GM12873 (cell line): ENCODE results near the gene CSF2.

Experiments used
- CTCF ChIP-seq: IDR thresholded peaks from 2 replicates; pipeline ENCODE4 v1.5.1; 2012; ENCODE audit warnings: low read depth, mild to moderate bottlenecking, moderate library complexity, low read length, control low read depth; ENCODE audit not compliant: insufficient read depth; ENCODE audit errors: missing control alignments

The CSF2 gene

GRCh38 chr5:132075719-132076077 lies 2.1 kb downstream of the CSF2 start:
- TF ChIP-seq CTCF, result no peak

GRCh38 chr5:132076202-132076830 lies 2.7 kb downstream of the CSF2 start:
- TF ChIP-seq CTCF, result no peak

- no peak for TF ChIP-seq CTCF
Measured at GRCh38 chr5:132076983-132077382, 3.4 kb downstream of the CSF2 start.

- TF ChIP-seq CTCF, result no peak
Measured at GRCh38 chr5:132079081-132079480, 5.5 kb downstream of the CSF2 start.

GRCh38 chr5:132079619-132080018 lies 6.0 kb downstream of the CSF2 start:
- no peak for TF ChIP-seq CTCF

- TF ChIP-seq CTCF, result no peak
Measured at GRCh38 chr5:132080595-132080994, 7.0 kb downstream of the CSF2 start.

- no peak for TF ChIP-seq CTCF
Measured at GRCh38 chr5:132081458-132081857, 7.9 kb downstream of the CSF2 start.
